Hepatic stellate cell (primary cell): ENCODE measurements around the gene PSMC4.
A peak's percentile ranks its signal among the peaks of the same experiment; 100 is the strongest.

Experiments
- DNase-seq: peaks from one replicate; pipeline ENCODE4 v3.0.0; 2011; ENCODE audit warnings: low spot score

Gene PSMC4

DNA sequence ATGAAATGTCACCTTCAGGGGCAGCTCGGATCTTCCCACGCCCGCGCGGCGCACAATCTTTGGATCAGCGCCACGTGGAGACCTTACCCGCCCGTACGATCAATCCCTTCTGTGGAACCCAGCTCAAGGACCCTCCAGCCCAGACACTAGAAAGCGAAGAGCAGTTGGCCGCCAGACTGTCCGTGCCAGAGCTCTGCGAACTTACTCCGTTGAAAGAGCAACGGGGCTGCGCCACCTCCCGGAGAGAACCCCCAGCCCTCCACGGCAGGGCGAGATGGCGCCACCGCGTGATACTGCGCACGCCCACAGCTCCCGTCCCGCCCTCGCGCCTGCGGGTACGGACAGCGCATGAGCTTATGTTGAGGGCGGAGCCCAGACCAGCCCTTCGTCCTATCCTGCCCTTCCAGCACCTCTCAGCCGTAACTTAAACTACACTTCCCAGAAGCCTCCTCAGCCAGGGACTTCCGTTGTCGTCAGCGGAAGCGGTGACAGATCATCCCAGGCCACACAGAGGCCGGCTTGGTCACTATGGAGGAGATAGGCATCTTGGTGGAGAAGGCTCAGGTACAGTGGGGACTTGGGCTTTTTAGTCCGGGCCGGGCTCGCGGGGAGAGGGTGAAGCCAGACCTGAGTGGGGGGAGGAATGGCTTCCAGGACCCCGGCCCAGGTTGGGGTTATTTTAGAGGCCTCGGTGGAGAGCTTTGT is at the start of gene PSMC4:
PSMC4 (plus strand) TSS at position 491 of the 705 bp plus-strand sequence; CDS start at position 529, 38 bp downstream.
- DNase-seq, result peak; percentile 98

DNA sequence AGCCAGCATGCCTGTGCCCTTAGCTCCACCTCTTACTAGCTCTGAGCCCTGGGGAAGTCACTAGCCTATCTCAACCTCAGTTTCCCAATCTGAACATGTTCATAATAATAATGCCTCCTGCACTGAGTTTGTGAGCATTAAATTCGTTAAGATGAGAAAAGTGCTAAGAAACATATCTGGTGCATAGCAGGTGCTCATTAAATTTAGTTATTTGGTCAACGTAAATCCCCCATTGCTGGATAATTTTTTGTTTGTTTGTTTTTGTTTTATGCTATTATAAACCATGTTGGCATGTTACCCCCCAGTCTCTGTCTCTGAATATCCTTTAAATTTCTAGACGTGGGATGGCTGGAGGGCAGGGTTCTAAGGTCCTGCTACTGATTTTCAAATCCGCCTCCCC is 47.1 kb upstream of the PSMC4 start:
- no peak for DNase-seq

DNA sequence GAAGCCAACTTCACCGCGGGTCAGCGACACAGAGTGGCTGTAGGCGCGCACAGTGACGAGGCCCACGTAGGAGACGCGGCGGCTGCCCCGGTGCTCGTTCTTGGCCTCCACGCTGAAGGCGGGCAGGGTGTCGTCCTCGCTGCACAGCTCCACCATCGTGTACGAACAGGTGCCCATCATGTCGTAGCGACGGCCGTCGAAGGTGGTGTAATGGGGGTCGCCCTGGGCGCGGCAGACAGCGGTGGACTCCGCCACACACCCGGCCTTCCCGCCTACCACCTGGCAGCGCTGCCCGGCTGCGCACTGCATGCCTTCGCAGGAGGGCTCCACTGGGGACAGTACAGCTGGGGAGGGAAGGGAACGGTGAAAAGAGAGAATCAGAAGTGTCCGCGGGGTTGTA is 46.6 kb upstream of the PSMC4 start:
- no peak for DNase-seq

DNA sequence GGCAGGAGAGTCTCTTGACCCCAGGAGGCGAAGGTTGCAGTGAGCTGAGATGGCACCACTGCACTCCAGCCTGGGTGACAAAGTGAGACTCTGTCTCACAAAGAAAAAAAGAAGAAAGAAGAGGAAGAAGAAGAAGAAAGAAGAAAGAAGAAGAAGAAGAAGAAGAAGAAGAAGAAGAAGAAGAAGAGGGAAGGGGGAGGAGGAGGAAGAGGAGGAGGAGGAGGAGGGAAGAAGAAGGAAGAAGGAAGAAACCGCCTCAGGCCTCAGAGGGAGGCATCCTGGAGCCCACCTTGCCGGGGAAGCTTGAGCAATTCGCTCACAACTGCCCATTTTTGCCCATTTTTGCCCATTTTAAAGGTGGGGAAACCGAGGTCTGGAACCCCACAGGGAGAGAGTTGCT is 46.0 kb upstream of the PSMC4 start:
- no peak for DNase-seq

GRCh38 chr19:39926170-39926760 is 44.7 kb upstream of the PSMC4 start:
- DNase-seq, result no peak

DNA sequence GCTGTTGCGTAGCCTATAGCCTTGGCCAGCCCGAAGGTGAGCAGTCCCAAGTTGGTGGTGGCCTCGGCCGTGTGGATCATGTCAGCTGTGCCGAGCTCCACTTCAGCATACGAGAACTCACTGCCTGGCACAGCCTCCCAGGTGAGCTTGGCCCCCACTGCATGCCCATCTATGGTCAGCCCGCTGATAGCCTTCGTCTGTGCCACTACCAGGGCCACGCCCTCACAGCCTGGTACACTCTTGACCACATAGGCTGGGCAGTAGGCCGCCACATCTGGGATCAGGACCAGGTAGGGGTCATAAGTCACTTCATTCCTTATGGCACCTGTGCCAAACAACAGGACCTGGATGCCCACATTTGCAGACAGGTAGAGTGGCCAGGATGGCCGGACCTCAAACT is 43.9 kb upstream of the PSMC4 start:
- DNase-seq, result no peak

- DNase-seq, result no peak
Measured at GRCh38 chr19:39927524-39928356, 43.2 kb upstream of the PSMC4 start.

DNA sequence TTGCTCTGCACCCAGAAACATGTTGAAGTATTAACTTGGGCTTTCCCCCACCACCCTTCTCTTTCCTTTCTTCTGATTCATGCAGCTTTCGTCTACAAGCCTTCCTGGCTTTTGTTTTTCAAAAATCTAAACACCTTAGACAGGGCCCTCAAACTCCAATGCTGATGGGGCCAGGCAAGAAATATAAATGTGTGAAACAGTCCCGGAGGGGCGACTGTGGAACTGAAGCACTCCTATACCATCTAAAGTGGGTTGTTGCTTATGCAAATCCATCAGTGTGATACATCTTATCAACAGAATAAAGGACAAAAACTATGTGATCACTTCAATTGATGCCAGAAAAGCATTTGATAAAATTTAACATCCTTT is 42.6 kb upstream of the PSMC4 start:
- DNase-seq, result no peak

- no peak for DNase-seq
Measured at GRCh38 chr19:39929750-39930149, 41.2 kb upstream of the PSMC4 start.

DNA sequence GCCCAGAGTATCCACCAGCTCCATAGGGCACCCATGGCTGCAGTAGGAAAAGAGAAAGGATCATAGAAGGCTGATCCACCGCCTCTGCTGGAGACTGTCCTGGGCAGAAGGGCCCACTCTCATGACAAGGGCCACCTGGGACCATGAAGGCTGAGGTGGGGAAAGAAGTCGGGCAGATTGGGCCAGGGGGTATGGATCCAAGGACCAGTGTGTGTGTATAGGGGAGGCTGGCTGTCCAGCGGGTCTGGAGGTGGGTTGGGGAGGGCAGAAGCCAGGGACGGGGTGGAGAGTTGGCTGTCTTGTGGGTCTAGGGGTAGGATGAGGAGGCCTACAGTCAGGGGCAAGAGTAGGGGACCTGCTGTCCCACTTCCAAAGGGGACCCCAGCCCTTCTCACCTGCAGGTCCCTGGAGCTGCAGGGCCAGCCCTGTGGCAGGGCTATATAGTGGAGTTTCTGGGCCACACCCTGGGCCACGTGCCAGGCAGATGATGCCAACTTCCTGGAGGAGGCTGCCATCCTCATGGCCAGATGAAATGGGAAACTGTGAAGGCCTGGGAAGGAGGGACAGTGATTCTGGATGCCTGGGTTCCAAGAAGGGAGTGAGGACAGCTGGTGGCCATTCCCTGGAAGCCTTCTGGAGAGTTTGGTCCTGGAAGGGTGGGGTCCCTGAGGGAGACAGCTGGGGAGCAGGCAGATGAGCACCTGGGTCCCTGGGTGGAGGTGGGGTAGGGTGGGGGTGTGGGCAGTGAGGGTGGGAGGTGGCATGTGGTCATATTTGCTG is 36.2 kb upstream of the PSMC4 start, which contains the start of gene FCGBP:
FCGBP (minus strand) TSS at position 51 of the 780 bp plus-strand sequence.
- no peak for DNase-seq

DNA sequence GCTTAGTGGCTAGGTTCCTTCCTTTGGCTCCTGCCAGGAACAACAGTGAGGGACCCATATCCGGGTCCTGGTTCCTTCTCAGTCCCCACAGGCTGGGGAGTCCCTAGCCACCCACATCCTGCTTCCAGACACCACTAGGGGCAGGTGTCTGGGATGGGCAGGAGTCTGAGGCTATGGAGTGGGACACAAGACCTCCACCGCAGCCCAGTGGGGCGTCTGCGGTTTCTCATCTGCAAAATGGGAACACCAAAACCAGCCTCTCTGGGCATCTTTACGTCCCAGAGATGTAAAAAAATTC is 35.7 kb upstream of the PSMC4 start:
- DNase-seq, result no peak

DNA sequence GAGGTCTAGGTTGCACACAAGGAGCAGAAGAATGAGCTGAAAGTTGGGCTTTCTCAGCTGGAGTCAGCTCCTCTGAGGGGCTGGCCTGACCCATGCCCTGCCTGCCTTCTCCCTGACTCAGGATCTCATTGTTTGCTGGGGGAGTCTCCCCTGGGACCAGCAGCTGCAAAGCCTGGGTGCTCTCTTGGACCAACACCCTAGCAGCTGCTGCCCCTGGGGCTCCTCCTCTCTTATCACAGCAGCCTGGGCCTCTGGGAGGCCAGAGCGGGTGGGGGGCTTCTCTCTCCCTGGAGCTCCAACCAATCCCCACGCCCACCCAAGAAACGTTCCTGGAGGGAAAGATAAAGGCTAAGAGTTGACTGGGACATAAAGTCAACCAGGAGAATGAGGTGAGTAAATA is 34.9 kb upstream of the PSMC4 start:
- no peak for DNase-seq

DNA sequence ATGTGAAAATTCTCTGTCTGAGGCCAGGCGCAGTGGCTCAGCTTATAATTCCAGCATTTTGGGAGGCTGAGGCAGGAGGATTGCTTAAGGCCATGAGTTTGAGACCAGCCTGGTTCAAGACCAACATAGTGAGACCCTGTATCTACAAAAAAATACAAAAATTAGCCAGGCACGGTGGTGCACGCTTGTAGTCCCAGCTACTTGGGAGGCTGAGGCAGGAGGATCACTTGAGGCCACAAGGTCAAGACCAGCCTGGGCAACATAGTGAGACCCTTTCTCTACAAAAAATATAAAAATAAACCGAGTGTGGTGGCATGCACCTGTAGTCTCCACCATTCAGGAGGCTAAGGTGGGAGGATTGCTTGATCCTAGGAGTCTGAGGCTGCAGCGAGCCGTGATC is 34.3 kb upstream of the PSMC4 start:
- DNase-seq, result no peak

GRCh38 chr19:39937094-39937720 is 33.8 kb upstream of the PSMC4 start:
- no peak for DNase-seq

DNA sequence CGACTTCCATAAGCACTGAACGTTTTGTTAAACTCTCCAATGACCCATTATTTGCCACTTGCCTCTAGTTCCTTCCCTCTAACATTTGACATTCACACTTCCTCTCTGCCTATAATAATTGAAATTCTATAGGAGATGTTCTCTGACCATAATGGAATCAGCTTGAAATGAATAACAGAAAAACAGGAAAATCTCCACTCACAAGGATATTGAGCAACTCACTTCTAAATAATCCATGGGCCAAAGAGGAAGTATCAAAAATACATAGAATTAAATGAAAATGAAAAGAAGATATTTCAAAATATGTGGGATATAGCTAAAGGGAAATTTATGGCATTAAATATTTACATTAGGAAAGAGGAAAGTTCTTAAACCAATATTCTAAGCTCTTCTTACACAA is 33.2 kb upstream of the PSMC4 start:
- no peak for DNase-seq

GRCh38 chr19:39939556-39939955 is 31.4 kb upstream of the PSMC4 start:
- no peak for DNase-seq

GRCh38 chr19:39940221-39940833 is 30.6 kb upstream of the PSMC4 start:
- DNase-seq, result no peak

DNA sequence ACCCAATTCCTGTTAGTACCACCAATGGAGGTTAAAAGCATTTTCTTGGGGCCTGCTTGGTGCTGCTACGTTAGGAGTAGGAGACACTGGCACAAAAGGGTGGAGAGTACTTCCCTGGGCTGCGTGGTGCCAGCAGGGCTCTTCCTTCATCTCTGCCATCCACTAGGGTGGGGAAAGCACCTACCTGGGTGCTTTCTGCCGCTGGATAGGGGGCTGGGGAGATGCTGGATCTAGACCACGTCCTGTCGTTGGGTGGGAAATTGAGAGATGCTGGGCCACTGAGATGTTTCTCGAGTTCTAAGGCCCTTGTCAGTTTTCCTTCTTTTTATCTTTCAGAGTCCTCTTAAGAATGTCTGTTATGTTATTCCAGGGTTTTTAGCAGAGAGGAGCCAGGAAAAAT is 29.8 kb upstream of the PSMC4 start:
- DNase-seq, result no peak

GRCh38 chr19:39941615-39942365 is 29.2 kb upstream of the PSMC4 start:
- no peak for DNase-seq

DNA sequence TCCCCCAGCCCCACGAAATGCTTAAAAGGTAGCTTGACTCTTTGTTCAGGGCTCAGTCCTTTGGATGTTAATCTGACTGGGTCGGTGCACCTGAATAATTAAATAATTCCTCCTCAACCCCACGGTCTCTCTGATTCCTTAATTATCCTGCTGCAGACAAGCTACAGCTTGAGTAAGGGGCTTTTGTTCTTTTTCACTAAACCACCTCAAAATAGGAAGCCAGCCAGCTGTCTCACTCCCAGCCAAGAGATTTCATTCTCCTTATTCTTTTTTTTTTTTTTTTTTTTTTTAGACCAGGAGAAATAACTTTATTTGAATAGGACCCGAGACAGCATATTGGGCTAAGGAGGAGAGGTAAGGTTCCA is 28.6 kb upstream of the PSMC4 start:
- DNase-seq, result no peak

GRCh38 chr19:39943586-39943985 is 27.4 kb upstream of the PSMC4 start:
- DNase-seq, result no peak
